ENCODE data around the gene EFCAB8. TPM values are rescaled to one million over a fixed set of nuclear protein-coding genes. Genes with fewer than 3 reads are reported as not detected.
A peak's percentile ranks its signal among the peaks of the same experiment; 100 is the strongest.

Gene EFCAB8
- total and polyA plus RNA-seq, 4 donors: 0.08 to 0.83 (median 0.46) TPM

- Histone ChIP-seq H3K27ac (ENCODE audit: low read depth in 1 of 2, low read length in 1 of 2) (no peak overlapping the region), H3K9ac (ENCODE audit: insufficient read depth in 1 of 2, low read length in 2 of 2) (no peak overlapping the region), H3K27me3 (ENCODE audit: control insufficient read depth in 3 of 3, insufficient read depth in 3 of 3, low read length in 2 of 3) (no peaks in the 10 kb centered on the region), H3K4me3 (no peak overlapping the region), H3K4me1 (ENCODE audit: control insufficient read depth in 5 of 5, insufficient read depth in 5 of 5, low read length in 5 of 5) (no peaks in the 10 kb centered on the region), H3K9me3 (ENCODE audit: control insufficient read depth in 4 of 4, insufficient read depth in 3 of 4, low read length in 3 of 4) (peaks cover 0 to 6% (median 1%) of the 10 kb centered on the region in 4 donors), H3K36me3 (ENCODE audit: control insufficient read depth in 4 of 4, insufficient read depth in 4 of 4, low read length in 4 of 4) (no peaks in the 10 kb centered on the region)
- DNase-seq: no peak
- ATAC-seq (ENCODE audit: insufficient read depth, low FRiP score): no peak
- no peak for TF ChIP-seq CTCF (IDR thresholded peaks at IDR 0.05; ENCODE audit: control extremely low read depth, extremely low read depth)
- 89 to 91% methylated on average over 23 of the region's 23 CpGs for WGBS, 2 donors
Observed at GRCh38 chr20:33008336-33009213, 149.9 kb downstream of the EFCAB8 start.

GRCh38 chr20:33009214-33010132 lies 150.8 kb downstream of the EFCAB8 start:
- H3K27ac ChIP-seq (ENCODE audit: low read depth in 1 of 2, low read length in 1 of 2): no peak overlapping the region
- 59 to 75% methylated on average over 19 of the region's 19 CpGs for WGBS, 2 donors
- peaks cover 0 to 5% (median 2%) of the 10 kb centered on the region in 3 donors for H3K27me3 ChIP-seq (ENCODE audit: control insufficient read depth in 3 of 3, insufficient read depth in 3 of 3, low read length in 2 of 3)
- H3K4me1 ChIP-seq (ENCODE audit: control insufficient read depth in 5 of 5, insufficient read depth in 5 of 5, low read length in 5 of 5): no peaks in the 10 kb centered on the region
- no peak for TF ChIP-seq CTCF (IDR thresholded peaks at IDR 0.05; ENCODE audit: control extremely low read depth, extremely low read depth)
- DNase-seq (peak in 1 of 3 donors; percentile 14), ATAC-seq (ENCODE audit: insufficient read depth, low FRiP score) (no peak)
- H3K36me3 ChIP-seq (ENCODE audit: control insufficient read depth in 4 of 4, insufficient read depth in 4 of 4, low read length in 4 of 4): no peaks in the 10 kb centered on the region
- H3K4me3 ChIP-seq: no peak overlapping the region
- H3K9me3 ChIP-seq (ENCODE audit: control insufficient read depth in 4 of 4, insufficient read depth in 3 of 4, low read length in 3 of 4): peaks cover 0 to 6% (median 0%) of the 10 kb centered on the region in 4 donors
- H3K9ac ChIP-seq (ENCODE audit: insufficient read depth in 1 of 2, low read length in 2 of 2): no peak overlapping the region

- no peak overlapping the region for H3K4me3 ChIP-seq
- no peaks in the 10 kb centered on the region for H3K4me1 ChIP-seq (ENCODE audit: control insufficient read depth in 5 of 5, insufficient read depth in 5 of 5, low read length in 5 of 5)
- no peaks in the 10 kb centered on the region for H3K36me3 ChIP-seq (ENCODE audit: control insufficient read depth in 4 of 4, insufficient read depth in 4 of 4, low read length in 4 of 4)
- 73 to 76% methylated on average over 5 of the region's 5 CpGs for WGBS, 2 donors
- peaks cover 0 to 5% (median 0%) of the 10 kb centered on the region in 4 donors for H3K9me3 ChIP-seq (ENCODE audit: control insufficient read depth in 4 of 4, insufficient read depth in 3 of 4, low read length in 3 of 4)
- peaks cover 0 to 7% (median 5%) of the 10 kb centered on the region in 3 donors for H3K27me3 ChIP-seq (ENCODE audit: control insufficient read depth in 3 of 3, insufficient read depth in 3 of 3, low read length in 2 of 3)
- ATAC-seq (ENCODE audit: insufficient read depth, low FRiP score): no peak
- no peak overlapping the region for H3K27ac ChIP-seq (ENCODE audit: low read depth in 1 of 2, low read length in 1 of 2)
- DNase-seq: no peak
- no peak for TF ChIP-seq CTCF (IDR thresholded peaks at IDR 0.05; ENCODE audit: control extremely low read depth, extremely low read depth)
- no peak overlapping the region for H3K9ac ChIP-seq (ENCODE audit: insufficient read depth in 1 of 2, low read length in 2 of 2)
Observed at GRCh38 chr20:33010133-33010504, 151.4 kb downstream of the EFCAB8 start.
